ENCODE results near the gene NEIL1. TPM values are rescaled to one million over a fixed set of nuclear protein-coding genes. Genes with fewer than 3 reads are reported as not detected.

The NEIL1 gene
- total and polyA plus RNA-seq, 2 experiments from 2014 or later, result 25.4 to 27.6 TPM

GRCh38 chr15:75389791-75390382, 43.0 kb downstream of the NEIL1 start:
- Histone ChIP-seq H3K9me2 (replicated peaks; ENCODE audit: insufficient read depth) (no peaks in the 10 kb centered on the region), H3K4me3 (no peak overlapping the region), H3K9me3 (ENCODE audit: low read depth) (no peaks in the 10 kb centered on the region), H3K27me3 (no peaks in the 10 kb centered on the region), H3K79me2 (peaks cover 5% of the 10 kb centered on the region), H3K27ac (no peak overlapping the region), H3K4me2 (no peak overlapping the region), H4K20me1 (ENCODE audit: insufficient read depth, poor library complexity, severe bottlenecking) (peaks cover 3% of the 10 kb centered on the region), H3K36me3 (replicated peaks; ENCODE audit: insufficient read depth, low read depth) (no peaks in the 10 kb centered on the region), H3K4me1 (ENCODE audit: insufficient read depth) (no peaks in the 10 kb centered on the region), H2AFZ (no peak overlapping the region)
- WGBS (ENCODE audit: low lambda C conversion rate, missing lambda C conversion rate), result 78% methylated on average over 1 of the region's 1 CpG
- DNase-seq (ENCODE audit: low spot score), result no peak
- TF ChIP-seq EZH2 (IDR thresholded peaks at IDR 0.05; ENCODE audit: borderline replicate concordance), result no peak
- TF ChIP-seq EZH2phosphoT487 (IDR thresholded peaks at IDR 0.05; ENCODE audit: low read depth, severe bottlenecking, unreplicated experiment), result no peak
- no peak for TF ChIP-seq CTCF (IDR thresholded peaks at IDR 0.05; ENCODE audit: poor library complexity)

GRCh38 chr15:75397494-75397893, 50.7 kb downstream of the NEIL1 start:
- Histone ChIP-seq H3K79me2 (peaks cover 4% of the 10 kb centered on the region), H3K4me3 (no peak overlapping the region), H3K9me2 (replicated peaks; ENCODE audit: insufficient read depth) (no peaks in the 10 kb centered on the region), H3K4me2 (no peak overlapping the region), H3K27me3 (no peaks in the 10 kb centered on the region), H3K4me1 (ENCODE audit: insufficient read depth) (no peaks in the 10 kb centered on the region), H2AFZ (no peak overlapping the region), H3K27ac (no peak overlapping the region), H3K9me3 (ENCODE audit: low read depth) (no peaks in the 10 kb centered on the region), H3K36me3 (replicated peaks; ENCODE audit: insufficient read depth, low read depth) (no peaks in the 10 kb centered on the region), H4K20me1 (ENCODE audit: insufficient read depth, poor library complexity, severe bottlenecking) (no peaks in the 10 kb centered on the region)
- WGBS (ENCODE audit: low lambda C conversion rate, missing lambda C conversion rate), result 86% methylated on average over 2 of the region's 2 CpGs
- TF ChIP-seq CTCF (IDR thresholded peaks at IDR 0.05; ENCODE audit: poor library complexity), result no peak
- TF ChIP-seq EZH2phosphoT487 (IDR thresholded peaks at IDR 0.05; ENCODE audit: low read depth, severe bottlenecking, unreplicated experiment), result no peak
- DNase-seq (ENCODE audit: low spot score), result no peak

- DNase-seq (ENCODE audit: low spot score), result no peak
- Histone ChIP-seq H3K27me3 (no peaks in the 10 kb centered on the region), H2AFZ (no peak overlapping the region), H3K4me2 (no peak overlapping the region), H3K9me2 (replicated peaks; ENCODE audit: insufficient read depth) (no peaks in the 10 kb centered on the region), H3K4me3 (no peak overlapping the region), H3K9me3 (ENCODE audit: low read depth) (no peaks in the 10 kb centered on the region), H4K20me1 (ENCODE audit: insufficient read depth, poor library complexity, severe bottlenecking) (no peaks in the 10 kb centered on the region), H3K79me2 (peaks cover 2% of the 10 kb centered on the region), H3K27ac (no peak overlapping the region), H3K4me1 (ENCODE audit: insufficient read depth) (no peaks in the 10 kb centered on the region), H3K36me3 (replicated peaks; ENCODE audit: insufficient read depth, low read depth) (no peaks in the 10 kb centered on the region)
- TF ChIP-seq EZH2phosphoT487 (IDR thresholded peaks at IDR 0.05; ENCODE audit: low read depth, severe bottlenecking, unreplicated experiment) (no peak), EZH2 (IDR thresholded peaks at IDR 0.05; ENCODE audit: borderline replicate concordance) (no peak), CTCF (IDR thresholded peaks at IDR 0.05; ENCODE audit: poor library complexity) (no peak)
- WGBS (ENCODE audit: low lambda C conversion rate, missing lambda C conversion rate), result 93% methylated on average over 2 of the region's 2 CpGs
Measured at GRCh38 chr15:75403892-75404291, 57.1 kb downstream of the NEIL1 start.

MicroRNAs within 50 kb of the gene (microRNA counts, 767-probe panel; counts per million panel counts)
- not detected for microRNA hsa-miR-631

Small RNA genes lying within 50 kb of the gene (microRNA-seq; reads per million reads assigned to microRNA genes)
- gene MIR631, result not detected

Other genes starting within 250 kb of the NEIL1 start
- 11.4 and 18.3 TPM in 2 replicates for gene C15orf39, start 145.2 kb upstream of the NEIL1 start, total RNA-seq
- 15.3 and 16.4 TPM in 2 replicates for gene C15orf39, start 145.2 kb upstream of the NEIL1 start, polyA plus RNA-seq
- not detected in 2 replicates for gene GOLGA6C, start 88.7 kb upstream of the NEIL1 start, total RNA-seq
- gene GOLGA6C, start 88.7 kb upstream of the NEIL1 start, polyA plus RNA-seq, result not detected in 2 replicates
- gene GOLGA6D, start 64.2 kb upstream of the NEIL1 start, total RNA-seq, result 0.76 TPM in 1 of 2 replicates, not detected in the other
- gene GOLGA6D, start 64.2 kb upstream of the NEIL1 start, polyA plus RNA-seq, result not detected in 2 replicates
- gene COMMD4, start 11.0 kb upstream of the NEIL1 start, total RNA-seq, result 46.0 and 70.3 TPM in 2 replicates
- gene COMMD4, start 11.0 kb upstream of the NEIL1 start, polyA plus RNA-seq, result 99.2 and 105 TPM in 2 replicates
- gene MAN2C1, start 21.6 kb downstream of the NEIL1 start, total RNA-seq, result 52.1 and 81.4 TPM in 2 replicates
- gene MAN2C1, start 21.6 kb downstream of the NEIL1 start, polyA plus RNA-seq, result 88.0 and 119 TPM in 2 replicates
- gene SIN3A, start 104.7 kb downstream of the NEIL1 start, total RNA-seq, result 28.8 and 35.8 TPM in 2 replicates
- 13.3 and 16.5 TPM in 2 replicates for gene SIN3A, start 104.7 kb downstream of the NEIL1 start, polyA plus RNA-seq
- gene PTPN9, start 232.3 kb downstream of the NEIL1 start, total RNA-seq, result 24.0 and 27.4 TPM in 2 replicates
- 19.6 and 23.3 TPM in 2 replicates for gene PTPN9, start 232.3 kb downstream of the NEIL1 start, polyA plus RNA-seq

Data from hepatocyte (in vitro differentiated cells).